Activated T-helper 1 cell treated with anti-CD3 and anti-CD28 coated beads, Interleukin-12 subunit alpha, Interleukin-12 subunit beta, Interleukin-2, Interleukin-4 antibody, amounts not matched to agents 30 ng/mL and 10 ng/mL and 1 ng/mL, durations not matched to agents 14 hours and 24 hours and 36 hours (primary cell): ENCODE data around the gene DUS1L. TPM values are rescaled to one million over a fixed set of nuclear protein-coding genes. Genes with fewer than 3 reads are reported as not detected.

ENCODE experiments used
- DNase-seq: peaks from one replicate; pipeline ENCODE4 v3.0.0; 2021; ENCODE audit warnings: low spot score
- H3K27ac Mint-ChIP-seq: one replicate; pipeline ENCODE4 v1.8.0; 2021; ENCODE audit warnings: mild to moderate bottlenecking, mixed read lengths
- H3K27me3 Mint-ChIP-seq: one replicate; pipeline ENCODE4 v1.8.0; 2022; ENCODE audit warnings: mild to moderate bottlenecking, moderate library complexity, mixed read lengths; ENCODE audit not compliant: insufficient read depth
- H3K36me3 Mint-ChIP-seq: one replicate; pipeline ENCODE4 v1.8.0; 2021; ENCODE audit warnings: low read depth, mixed read lengths
- H3K4me1 Mint-ChIP-seq: one replicate; pipeline ENCODE4 v1.8.0; 2021; ENCODE audit warnings: low read depth, mixed read lengths
- H3K4me3 Mint-ChIP-seq: one replicate; pipeline ENCODE4 v1.8.0; 2021; ENCODE audit warnings: mild to moderate bottlenecking, moderate library complexity, mixed read lengths
- H3K9me3 Mint-ChIP-seq: one replicate; pipeline ENCODE4 v1.8.0; 2021; ENCODE audit warnings: mixed read lengths
- intact Hi-C: fragments of 100-400 bp; cut with micrococcal nuclease; formaldehyde crosslinking; loops from one replicate; pipeline ENCODE4 v1.15.1; 2024
- total RNA-seq: library from RNA; stranded (reverse); gene quantifications from 2 replicates; pipeline ENCODE4 v1.2.3, GENCODE V29; 2022

DUS1L gene
- 231 and 235 TPM in 2 replicates for total RNA-seq

DNA sequence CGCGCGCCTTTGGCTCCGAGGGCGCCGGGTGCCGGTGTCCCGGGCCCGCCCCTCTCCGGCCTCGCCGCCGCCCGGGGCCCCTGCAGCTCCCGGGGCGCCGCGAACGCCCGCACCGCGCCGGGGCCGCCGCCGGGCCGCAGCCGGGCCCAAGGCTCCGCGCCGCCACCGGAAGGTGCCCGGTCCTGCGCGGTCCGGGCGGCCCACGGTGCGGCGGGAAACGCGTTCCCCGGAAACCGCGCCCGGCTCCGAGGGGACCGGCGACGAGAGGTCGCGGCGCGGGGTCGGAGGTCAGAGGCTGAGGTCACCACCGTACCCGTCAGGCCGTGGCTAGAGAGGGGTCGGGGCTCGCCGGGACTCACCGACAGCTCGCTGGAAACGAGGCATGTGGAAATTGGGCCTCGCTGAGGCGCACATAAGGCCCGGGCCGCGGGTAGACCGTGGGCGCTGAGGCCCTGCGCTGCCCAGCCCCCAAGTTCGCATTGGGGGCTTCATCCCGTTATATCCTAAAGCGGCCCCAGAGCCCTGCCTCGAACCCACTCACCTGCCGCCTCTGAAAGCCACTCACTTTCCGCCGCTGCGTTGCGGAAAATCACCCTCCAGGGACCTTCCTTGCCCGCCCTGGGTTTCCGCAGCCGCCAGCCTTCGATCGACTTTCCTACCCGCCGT lies at the start of gene DUS1L:
Gene DUS1L (minus strand): TSS at position 167 of the 666 bp plus-strand sequence. CDS start 745 bp downstream, outside the sequence.
- Mint-ChIP-seq H3K27me3 (no peaks in the 10 kb centered on the region), H3K4me1 (no peaks in the 10 kb centered on the region), H3K9me3 (no peaks in the 10 kb centered on the region), H3K36me3 (peaks cover 4% of the 10 kb centered on the region), H3K27ac (peak within 1 kb of the TSS; percentile 83), H3K4me3 (peak within 1 kb of the TSS; percentile 86)
- DNase-seq = peak; percentile 71
- intact Hi-C loops = loop anchor here (1.0 to 5.0 kb wide), 2 partner anchors 14 to 43 kb away; partner anchors contain the start of genes CENPX, GPS1, LRRC45 and RFNG

DNA sequence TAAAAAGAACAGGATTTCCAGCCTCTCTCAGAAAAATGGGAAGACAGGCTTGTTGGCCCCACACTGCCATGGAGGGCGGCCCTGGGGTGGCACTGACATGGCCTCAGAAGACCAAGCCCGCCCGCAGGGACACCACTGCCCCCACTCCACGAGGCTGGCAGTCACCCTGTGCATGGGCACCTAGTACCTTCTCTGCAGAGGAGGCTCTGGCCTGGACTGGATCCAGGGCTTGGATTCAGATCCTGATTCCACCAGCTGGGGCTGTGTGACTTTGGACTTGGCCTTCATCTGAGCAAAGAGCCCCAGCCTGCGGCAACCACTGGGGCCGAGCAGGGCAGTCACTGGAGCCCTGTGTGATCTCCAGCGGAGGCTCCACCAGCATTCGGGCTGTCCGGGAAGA lies 49.3 kb upstream of the DUS1L start:
- Mint-ChIP-seq H3K4me3 (no peak overlapping the region), H3K9me3 (no peaks in the 10 kb centered on the region), H3K36me3 (no peaks in the 10 kb centered on the region), H3K27me3 (no peaks in the 10 kb centered on the region), H3K27ac (no peak overlapping the region), H3K4me1 (no peaks in the 10 kb centered on the region)
- intact Hi-C loops = no loop called here
- DNase-seq = no peak

DNA sequence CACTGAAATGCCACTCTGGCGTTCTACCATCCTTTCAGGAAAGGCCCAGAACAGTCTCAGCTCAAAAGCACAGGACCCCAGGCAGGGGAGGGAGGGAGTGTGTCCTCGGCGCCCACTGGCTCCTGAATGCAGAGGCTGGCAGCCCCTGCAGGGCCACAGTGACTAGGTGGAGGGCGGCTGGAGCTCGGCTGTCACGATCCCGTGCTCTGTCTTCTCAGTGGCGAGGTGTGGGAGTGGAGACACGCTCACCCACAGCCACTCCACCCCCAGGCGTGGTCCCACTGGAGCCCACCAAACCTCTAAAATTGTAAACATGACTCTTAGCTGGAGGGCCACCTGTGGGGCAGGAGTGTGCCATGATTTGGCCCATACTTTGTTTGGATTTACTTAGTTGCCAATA lies 48.8 kb upstream of the DUS1L start:
- H3K9me3 Mint-ChIP-seq = no peaks in the 10 kb centered on the region
- intact Hi-C loops = no loop called here
- no peaks in the 10 kb centered on the region for H3K27me3 Mint-ChIP-seq
- no peaks in the 10 kb centered on the region for H3K4me1 Mint-ChIP-seq
- no peak overlapping the region for H3K4me3 Mint-ChIP-seq
- no peak for DNase-seq
- H3K27ac Mint-ChIP-seq = no peak overlapping the region
- H3K36me3 Mint-ChIP-seq = no peaks in the 10 kb centered on the region

DNA sequence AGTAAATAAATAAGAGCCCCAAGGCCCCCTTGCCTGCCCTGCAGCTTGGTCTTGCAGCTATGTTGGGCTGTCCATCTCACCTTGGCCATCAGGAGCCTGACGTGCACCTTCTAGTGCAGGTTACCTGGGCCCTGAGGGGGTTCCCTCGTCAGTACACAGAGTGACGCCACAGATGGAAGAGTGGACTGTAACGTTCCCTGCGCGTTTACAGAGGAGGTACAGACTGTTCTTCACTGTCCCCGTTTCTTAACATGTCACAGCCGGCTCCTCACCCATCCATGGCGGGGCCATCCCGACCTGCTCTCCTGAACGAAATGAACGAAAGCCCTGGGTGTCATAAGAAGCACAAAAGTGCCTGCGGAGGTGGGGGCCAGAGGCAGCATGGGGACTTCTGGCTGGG lies 48.3 kb upstream of the DUS1L start:
- Mint-ChIP-seq H3K27ac (no peak overlapping the region), H3K9me3 (no peaks in the 10 kb centered on the region), H3K27me3 (no peaks in the 10 kb centered on the region), H3K4me3 (no peak overlapping the region), H3K36me3 (no peaks in the 10 kb centered on the region), H3K4me1 (no peaks in the 10 kb centered on the region)
- intact Hi-C loops = no loop called here
- no peak for DNase-seq

DNA sequence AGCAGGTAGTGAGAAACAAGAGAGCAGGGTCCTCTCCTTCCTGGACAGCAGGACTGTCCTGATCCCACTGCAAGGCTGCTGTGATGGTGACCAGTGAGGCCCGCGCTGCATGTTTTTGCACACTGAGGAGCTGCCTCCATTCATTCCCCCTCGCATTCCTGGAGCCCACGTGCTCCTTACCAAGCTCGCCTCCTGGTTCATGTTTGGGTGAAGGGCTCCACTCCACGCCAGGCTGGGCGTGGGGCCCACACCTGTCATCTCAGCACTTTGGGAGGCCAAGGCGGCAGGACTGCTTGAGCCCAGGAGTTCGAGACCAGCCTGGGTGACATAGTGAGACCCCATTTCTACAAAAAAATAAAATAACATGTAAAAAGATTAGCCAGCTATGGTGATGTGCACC lies 47.8 kb upstream of the DUS1L start:
- Mint-ChIP-seq H3K4me1 (no peaks in the 10 kb centered on the region), H3K27me3 (no peaks in the 10 kb centered on the region), H3K4me3 (no peak overlapping the region), H3K9me3 (no peaks in the 10 kb centered on the region), H3K27ac (no peak overlapping the region), H3K36me3 (no peaks in the 10 kb centered on the region)
- intact Hi-C loops = no loop called here
- no peak for DNase-seq

DNA sequence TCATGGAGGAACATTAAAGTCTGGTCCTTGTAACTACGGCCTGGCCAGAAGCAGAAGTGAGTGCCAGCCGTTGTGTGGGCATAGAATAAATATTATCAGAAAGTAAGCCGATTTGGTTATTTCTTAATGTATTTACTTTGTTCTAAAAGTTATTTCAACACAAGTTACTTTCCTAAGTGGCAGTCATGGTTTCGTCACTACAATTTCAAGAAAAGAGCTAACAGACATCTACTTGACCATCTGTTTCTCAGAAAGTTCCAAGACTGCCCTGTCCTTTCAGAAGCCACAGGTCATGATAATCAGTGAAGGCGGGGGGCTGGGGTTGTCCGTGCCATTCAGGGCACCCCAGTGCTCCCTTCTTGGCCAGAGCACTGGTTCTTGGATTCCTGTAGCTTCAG lies 47.3 kb upstream of the DUS1L start:
- intact Hi-C loops = no loop called here
- Mint-ChIP-seq H3K4me3 (no peak overlapping the region), H3K9me3 (no peaks in the 10 kb centered on the region), H3K27ac (no peak overlapping the region), H3K27me3 (no peaks in the 10 kb centered on the region), H3K36me3 (no peaks in the 10 kb centered on the region), H3K4me1 (no peaks in the 10 kb centered on the region)
- DNase-seq = no peak

DNA sequence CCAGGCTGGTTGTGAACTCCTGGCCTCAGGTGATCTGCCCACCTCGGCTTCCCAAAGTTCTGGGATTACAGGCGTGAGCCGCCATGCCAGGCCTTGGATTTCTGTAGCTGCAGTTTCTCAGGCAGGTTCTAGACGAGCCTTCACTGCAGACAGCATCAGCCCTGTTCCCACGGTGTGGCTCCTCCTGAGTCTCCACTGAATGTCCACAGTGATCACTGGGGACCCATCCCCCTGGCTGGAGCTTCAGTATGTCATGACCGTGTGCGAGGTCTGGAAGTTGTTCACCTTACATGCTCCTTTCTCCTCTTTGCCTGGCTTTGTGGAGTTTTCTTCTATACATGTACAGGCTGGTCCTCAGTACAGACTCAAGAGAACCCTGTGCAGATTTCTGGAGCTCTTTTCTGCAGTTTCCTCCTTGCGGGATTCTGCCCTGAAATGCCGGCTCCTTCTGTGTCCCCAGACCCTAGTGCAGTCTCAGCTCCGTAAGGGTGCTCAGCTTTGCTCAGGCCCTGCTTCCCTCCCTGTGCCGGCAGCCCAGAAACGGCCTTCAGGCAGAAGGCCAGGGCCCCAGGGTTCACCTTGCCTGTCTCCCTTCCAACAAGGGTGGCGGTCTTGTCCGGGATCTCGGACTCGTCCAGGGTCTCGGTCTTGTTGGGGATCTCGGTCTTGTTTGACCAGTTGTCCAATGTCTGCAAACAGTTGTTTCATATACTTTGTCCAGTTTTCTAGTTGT lies 46.7 kb upstream of the DUS1L start:
- no peaks in the 10 kb centered on the region for H3K9me3 Mint-ChIP-seq
- no peak for DNase-seq
- H3K27me3 Mint-ChIP-seq = no peaks in the 10 kb centered on the region
- intact Hi-C loops = no loop called here
- H3K4me3 Mint-ChIP-seq = no peak overlapping the region
- H3K36me3 Mint-ChIP-seq = no peaks in the 10 kb centered on the region
- no peaks in the 10 kb centered on the region for H3K4me1 Mint-ChIP-seq
- H3K27ac Mint-ChIP-seq = no peak overlapping the region

DNA sequence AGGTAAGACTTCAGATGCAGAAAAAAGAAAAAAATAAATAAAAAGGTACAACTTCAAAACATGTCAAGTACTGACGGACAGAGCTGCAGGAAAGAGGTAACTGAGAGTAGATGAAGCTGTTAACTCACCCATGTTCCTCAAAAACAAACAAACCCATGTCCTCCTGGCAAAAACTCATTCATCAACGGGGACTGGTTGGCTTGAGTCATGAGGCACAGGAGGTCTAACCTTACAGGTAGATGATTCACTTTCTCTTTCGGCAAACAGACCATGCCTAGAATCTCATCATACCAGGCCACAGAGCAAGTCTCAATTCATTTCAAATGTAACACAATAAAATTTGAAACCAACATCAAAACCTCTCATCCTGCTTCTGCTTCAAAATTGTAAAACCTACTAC lies 44.7 kb upstream of the DUS1L start:
- no peaks in the 10 kb centered on the region for H3K9me3 Mint-ChIP-seq
- H3K27me3 Mint-ChIP-seq = no peaks in the 10 kb centered on the region
- H3K36me3 Mint-ChIP-seq = no peaks in the 10 kb centered on the region
- intact Hi-C loops = no loop called here
- DNase-seq = no peak
- no peak overlapping the region for H3K27ac Mint-ChIP-seq
- peaks cover 11% of the 10 kb centered on the region for H3K4me1 Mint-ChIP-seq
- no peak overlapping the region for H3K4me3 Mint-ChIP-seq

DNA sequence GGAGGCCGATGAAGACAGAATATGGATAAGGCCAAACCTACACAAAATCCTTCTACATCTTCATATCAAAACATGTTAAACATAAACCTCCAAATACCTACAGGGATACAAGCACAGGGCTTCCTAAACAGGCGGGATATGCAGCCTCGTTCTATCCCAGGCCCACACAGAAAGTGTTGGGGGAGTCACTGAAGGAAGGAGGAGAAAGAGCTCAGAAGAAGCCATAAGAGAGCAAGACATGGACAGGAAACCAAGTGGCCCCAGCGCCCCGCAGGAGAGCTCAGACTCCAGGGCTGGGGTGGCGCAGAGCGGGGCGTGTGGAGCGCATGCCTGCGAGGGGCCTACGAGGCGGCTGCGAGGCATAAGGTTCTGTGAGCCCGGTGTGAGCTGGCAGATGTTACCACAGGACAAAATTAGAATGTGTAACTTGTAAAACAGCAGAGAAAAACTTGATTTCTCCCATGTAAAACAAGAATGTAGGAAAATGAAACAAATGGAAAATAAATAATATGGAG lies 43.4 kb upstream of the DUS1L start:
- Mint-ChIP-seq H3K9me3 (no peaks in the 10 kb centered on the region), H3K4me1 (peaks cover 11% of the 10 kb centered on the region), H3K36me3 (no peaks in the 10 kb centered on the region), H3K27ac (no peak overlapping the region), H3K27me3 (no peaks in the 10 kb centered on the region), H3K4me3 (no peak overlapping the region)
- intact Hi-C loops = no loop called here
- DNase-seq = no peak

DNA sequence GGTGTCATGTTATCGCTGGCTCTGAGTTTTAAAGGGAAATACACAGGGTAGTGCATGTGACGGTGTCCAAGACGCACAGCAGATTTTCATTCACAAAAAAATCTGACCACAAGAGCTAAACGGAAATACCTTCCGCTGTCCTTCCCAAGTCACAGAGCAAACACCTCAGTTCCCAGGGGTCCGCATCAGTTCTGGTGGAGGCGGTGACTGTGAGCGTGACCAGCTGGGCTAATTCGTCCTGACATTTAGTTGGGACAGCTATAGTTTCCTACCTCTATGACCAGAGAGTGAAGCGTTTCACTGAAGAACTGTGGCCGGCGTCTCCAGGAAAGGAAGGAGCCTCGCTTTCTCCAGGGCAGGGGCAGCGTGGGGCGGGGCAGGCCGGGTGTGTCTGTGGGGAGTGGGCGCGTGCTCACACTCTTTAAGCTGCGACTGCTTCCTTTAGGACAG lies 42.9 kb upstream of the DUS1L start:
- intact Hi-C loops = no loop called here
- DNase-seq = no peak
- Mint-ChIP-seq H3K27me3 (no peaks in the 10 kb centered on the region), H3K36me3 (no peaks in the 10 kb centered on the region), H3K27ac (no peak overlapping the region), H3K4me1 (peaks cover 11% of the 10 kb centered on the region), H3K9me3 (no peaks in the 10 kb centered on the region), H3K4me3 (no peak overlapping the region)

DNA sequence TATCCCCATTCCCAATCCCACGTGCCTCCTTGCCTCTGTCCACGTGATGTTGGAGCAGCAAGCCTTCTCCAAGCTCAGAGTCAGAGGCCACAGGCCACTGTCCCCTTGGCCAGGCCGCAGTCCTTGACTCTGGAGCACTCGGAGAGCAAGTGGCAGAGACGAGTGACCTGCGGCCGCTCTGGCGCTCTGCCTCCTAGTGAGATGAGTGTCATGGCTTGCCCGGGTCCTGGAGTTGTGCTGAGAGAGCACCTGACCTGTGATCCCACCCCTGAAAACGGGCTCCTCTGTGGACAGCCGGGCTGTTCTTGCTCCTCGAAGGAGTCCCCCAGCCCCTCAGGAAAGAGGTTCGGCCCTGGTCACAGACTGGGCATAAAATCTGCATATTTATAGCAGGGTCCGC lies 42.4 kb upstream of the DUS1L start:
- intact Hi-C loops = no loop called here
- Mint-ChIP-seq H3K4me1 (peaks cover 11% of the 10 kb centered on the region), H3K9me3 (no peaks in the 10 kb centered on the region), H3K27me3 (no peaks in the 10 kb centered on the region), H3K4me3 (no peak overlapping the region), H3K27ac (no peak overlapping the region), H3K36me3 (no peaks in the 10 kb centered on the region)
- no peak for DNase-seq

DNA sequence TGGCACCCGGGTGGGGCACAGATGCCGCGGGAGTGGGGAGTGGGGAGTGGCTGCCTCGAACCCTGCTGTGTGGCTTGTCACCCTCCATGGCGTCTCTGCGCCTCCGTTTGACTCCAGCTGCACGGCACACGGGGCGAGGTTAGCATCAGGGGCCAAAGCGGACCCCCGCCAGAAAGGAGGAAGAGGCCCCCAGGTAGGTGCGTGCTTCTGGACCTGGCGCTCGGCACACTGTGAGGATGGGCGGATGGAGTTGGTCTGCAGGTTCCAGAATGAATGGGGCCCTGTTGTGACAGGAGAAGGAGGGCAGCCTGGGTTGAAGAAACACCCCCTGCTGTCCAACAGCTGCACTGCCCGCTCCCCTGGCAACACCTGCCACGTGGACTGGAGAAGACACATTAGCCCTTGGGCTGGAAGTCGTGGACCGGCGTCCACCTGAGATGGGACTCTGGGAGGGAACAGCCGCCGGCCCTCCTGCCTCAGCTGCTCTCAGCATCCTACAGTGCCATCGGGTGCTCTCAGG lies 41.8 kb upstream of the DUS1L start:
- Mint-ChIP-seq H3K27ac (no peak overlapping the region), H3K27me3 (no peaks in the 10 kb centered on the region), H3K36me3 (peaks cover under 1% of the 10 kb centered on the region), H3K4me1 (peaks cover 11% of the 10 kb centered on the region), H3K9me3 (no peaks in the 10 kb centered on the region), H3K4me3 (no peak overlapping the region)
- DNase-seq = no peak
- intact Hi-C loops = loop anchor here (2.0 kb wide), 1 partner anchor 19 kb away; no protein-coding TSS in a partner anchor

DNA sequence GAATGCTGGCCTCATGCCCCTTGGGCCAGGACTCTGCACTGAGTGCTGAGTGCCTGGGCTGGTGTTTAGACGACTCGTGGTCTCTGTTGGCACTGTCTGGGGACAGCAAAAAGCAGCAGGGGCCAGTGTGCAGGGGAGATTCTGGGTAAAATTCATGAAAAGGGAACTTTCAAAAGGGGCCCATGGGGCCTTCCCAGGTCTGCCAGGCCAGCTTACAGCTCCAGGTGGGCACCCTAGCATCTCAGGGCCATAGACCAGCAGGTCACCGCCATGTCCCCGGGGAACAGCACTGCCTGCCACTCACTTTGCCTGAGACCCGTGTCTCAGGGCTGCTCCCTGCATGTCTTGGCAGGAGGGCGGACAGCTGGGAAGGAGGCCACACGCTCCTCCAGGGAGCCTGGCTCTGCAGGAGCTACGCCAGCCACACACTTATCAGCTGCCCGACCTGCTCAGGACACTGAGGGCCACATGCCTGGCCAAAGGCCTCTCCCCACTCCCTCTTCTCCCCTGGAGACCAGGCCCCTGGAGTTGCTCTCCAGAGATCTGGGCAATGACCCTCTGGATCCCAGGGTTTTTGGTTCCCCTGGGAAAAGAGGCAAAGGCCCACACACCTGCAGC lies 41.2 kb upstream of the DUS1L start:
- DNase-seq = no peak
- peak overlapping the region; percentile 96 for H3K27ac Mint-ChIP-seq
- no peaks in the 10 kb centered on the region for H3K9me3 Mint-ChIP-seq
- H3K27me3 Mint-ChIP-seq = no peaks in the 10 kb centered on the region
- peaks cover 2% of the 10 kb centered on the region for H3K36me3 Mint-ChIP-seq
- H3K4me1 Mint-ChIP-seq = peaks cover 11% of the 10 kb centered on the region
- H3K4me3 Mint-ChIP-seq = peak overlapping the region; percentile 88
- intact Hi-C loops = loop anchor here (1.0 to 2.0 kb wide), 3 partner anchors 8 to 48 kb away; partner anchors contain the start of gene FASN
